GM10266 (cell line): ENCODE data around the gene SULT1E1.

Experiments used
- DNase-seq: peaks from one replicate; pipeline ENCODE4 v3.0.0; 2012; ENCODE audit errors: extremely low spot score
- CTCF ChIP-seq: IDR thresholded peaks from 2 replicates; pipeline ENCODE4 v1.5.1; 2012; ENCODE audit warnings: mild to moderate bottlenecking, low read depth; ENCODE audit not compliant: control insufficient read depth, insufficient read depth; ENCODE audit errors: missing control alignments

The SULT1E1 gene

GRCh38 chr4:69800599-69800998 is 59.3 kb downstream of the SULT1E1 start:
- TF ChIP-seq CTCF, result no peak
- DNase-seq, result no peak

- TF ChIP-seq CTCF, result no peak
- DNase-seq, result no peak
Observed at GRCh38 chr4:69799337-69799736, 60.6 kb downstream of the SULT1E1 start.

GRCh38 chr4:69793732-69794131 is 66.2 kb downstream of the SULT1E1 start:
- no peak for DNase-seq
- no peak for TF ChIP-seq CTCF
